ENCODE data around the gene TRABD.
"Not testable (repeated sequence)": the region's sequence is repeated elsewhere in the genome, so short reads cannot be mapped to it uniquely, and the experiment has no call there.

TRABD gene

GRCh38 chr22:50204998-50205397 lies 19.3 kb downstream of the TRABD start:
- DNase-seq = not testable (repeated sequence)

GRCh38 chr22:50205781-50206569 lies 20.3 kb downstream of the TRABD start:
- DNase-seq = no peak

- no peak for DNase-seq
Observed at GRCh38 chr22:50206599-50206998, 20.9 kb downstream of the TRABD start.

- no peak for DNase-seq
Observed at GRCh38 chr22:50207383-50208140, 21.8 kb downstream of the TRABD start.

- DNase-seq = no peak
Observed at GRCh38 chr22:50208430-50208938, 22.8 kb downstream of the TRABD start.

- DNase-seq = no peak
Observed at GRCh38 chr22:50208939-50209892, 23.5 kb downstream of the TRABD start.

GRCh38 chr22:50209893-50210292 lies 24.2 kb downstream of the TRABD start:
- peak; percentile 72 for DNase-seq

- no peak for DNase-seq
Observed at GRCh38 chr22:50210378-50211139, 24.8 kb downstream of the TRABD start.

GRCh38 chr22:50211147-50211546 lies 25.4 kb downstream of the TRABD start:
- DNase-seq = no peak

GRCh38 chr22:50213263-50213662 lies 27.6 kb downstream of the TRABD start:
- no peak for DNase-seq

GRCh38 chr22:50215297-50216054 lies 29.8 kb downstream of the TRABD start:
- no peak for DNase-seq

- DNase-seq = no peak
Observed at GRCh38 chr22:50216055-50216683, 30.5 kb downstream of the TRABD start.

GRCh38 chr22:50216684-50217520 lies 31.2 kb downstream of the TRABD start:
- no peak for DNase-seq

- no peak for DNase-seq
Observed at GRCh38 chr22:50217543-50218152, 31.9 kb downstream of the TRABD start.

- no peak for DNase-seq
Observed at GRCh38 chr22:50218153-50218995, 32.7 kb downstream of the TRABD start.

- DNase-seq = no peak
Observed at GRCh38 chr22:50218996-50219727, 33.4 kb downstream of the TRABD start.

- DNase-seq = no peak
Observed at GRCh38 chr22:50219800-50220602, 34.3 kb downstream of the TRABD start.
